BE2C (cell line): Measurements from ENCODE around the gene BNIP2. TPM values are rescaled to one million over a fixed set of nuclear protein-coding genes. Genes with fewer than 3 reads are reported as not detected.

Source experiments
- DNase-seq: peaks from one replicate; pipeline ENCODE4 v3.0.0-alpha.2; 2020
- H3K27me3 ChIP-seq: fragments of 250-450 bp; sonication (Bioruptor Pico); 2 replicates; pipeline ENCODE4 v1.5.1; 2020; ENCODE audit warnings: mild to moderate bottlenecking
- H3K36me3 ChIP-seq: fragments of 250-450 bp; sonication (Bioruptor Pico); 2 replicates; pipeline ENCODE4 v1.5.1; 2020; ENCODE audit warnings: mild to moderate bottlenecking
- H3K4me1 ChIP-seq: fragments of 250-450 bp; sonication (Bioruptor Pico); 2 replicates; pipeline ENCODE4 v1.5.1; 2020
- H3K4me3 ChIP-seq: 2 replicates; pipeline ENCODE4 v1.5.1; 2011; ENCODE audit warnings: low read depth, low read length
- H3K9me3 ChIP-seq: fragments of 250-450 bp; sonication (Bioruptor Pico); 2 replicates; pipeline ENCODE4 v1.5.1; 2020
- CTCF ChIP-seq: IDR thresholded peaks from 2 replicates; pipeline ENCODE4 v1.5.1; 2012; ENCODE audit warnings: mild to moderate bottlenecking, low read depth, low read length
- polyA plus RNA-seq: library from polyadenylated mRNA; unstranded; fragments of >200 nt; gene quantifications from one replicate; pipeline ENCODE4 v1.2.1, GENCODE V29; 2012; ENCODE audit warnings: low read depth, missing spikeins; ENCODE audit not compliant: insufficient read length, insufficient read depth

Gene BNIP2
- 36.8 TPM for polyA plus RNA-seq

- H3K4me3 ChIP-seq, result peak within 1 kb of the TSS; percentile 95
- peaks cover 4% of the 10 kb centered on the region for H3K36me3 ChIP-seq
- H3K9me3 ChIP-seq, result no peaks in the 10 kb centered on the region
- peak; percentile 99 for DNase-seq
- H3K4me1 ChIP-seq, result peaks cover 6% of the 10 kb centered on the region; the same call in 1 of the 2 replicates
- no peak for TF ChIP-seq CTCF
- H3K27me3 ChIP-seq, result no peaks in the 10 kb centered on the region
Observed at GRCh38 chr15:59688782-59689625, at the start of gene BNIP2. Gene BNIP2 (minus strand): TSS chr15:59689320. CDS start chr15:59682457, 6,863 bp downstream.

GRCh38 chr15:59738676-59739075 lies 49.6 kb upstream of the BNIP2 start:
- H3K36me3 ChIP-seq, result no peaks in the 10 kb centered on the region
- H3K27me3 ChIP-seq, result peaks cover 5% of the 10 kb centered on the region
- DNase-seq, result no peak
- no peaks in the 10 kb centered on the region for H3K4me1 ChIP-seq
- H3K4me3 ChIP-seq, result no peak overlapping the region
- TF ChIP-seq CTCF, result no peak
- H3K9me3 ChIP-seq, result no peaks in the 10 kb centered on the region

GRCh38 chr15:59736181-59736580 lies 47.1 kb upstream of the BNIP2 start:
- no peaks in the 10 kb centered on the region for H3K4me1 ChIP-seq
- no peak for DNase-seq
- no peak for TF ChIP-seq CTCF
- H3K4me3 ChIP-seq, result no peak overlapping the region
- no peaks in the 10 kb centered on the region for H3K9me3 ChIP-seq
- no peaks in the 10 kb centered on the region for H3K36me3 ChIP-seq
- H3K27me3 ChIP-seq, result no peaks in the 10 kb centered on the region; the same call in none of the 2 replicates

- no peak for DNase-seq
- TF ChIP-seq CTCF, result no peak
- no peaks in the 10 kb centered on the region for H3K9me3 ChIP-seq
Observed at GRCh38 chr15:59725151-59725486, 36.0 kb upstream of the BNIP2 start.

GRCh38 chr15:59723687-59724346 lies 34.7 kb upstream of the BNIP2 start:
- no peaks in the 10 kb centered on the region for H3K27me3 ChIP-seq
- no peak for TF ChIP-seq CTCF
- DNase-seq, result no peak
- H3K4me1 ChIP-seq, result no peaks in the 10 kb centered on the region
- H3K9me3 ChIP-seq, result no peaks in the 10 kb centered on the region
- H3K36me3 ChIP-seq, result no peaks in the 10 kb centered on the region
- no peak overlapping the region for H3K4me3 ChIP-seq

More at GRCh38 chr15:59725151-59725486, 36.0 kb upstream of the BNIP2 start:
- no peaks in the 10 kb centered on the region for H3K27me3 ChIP-seq
- H3K4me3 ChIP-seq, result no peak overlapping the region
- no peaks in the 10 kb centered on the region for H3K4me1 ChIP-seq
- no peaks in the 10 kb centered on the region for H3K36me3 ChIP-seq

- H3K4me3 ChIP-seq, result no peak overlapping the region
- H3K4me1 ChIP-seq, result no peaks in the 10 kb centered on the region
- no peaks in the 10 kb centered on the region for H3K27me3 ChIP-seq
- no peak for DNase-seq
- no peaks in the 10 kb centered on the region for H3K36me3 ChIP-seq
- no peak for TF ChIP-seq CTCF
- no peaks in the 10 kb centered on the region for H3K9me3 ChIP-seq
Observed at GRCh38 chr15:59722476-59722875, 33.4 kb upstream of the BNIP2 start.
